ENCODE data around the gene ST14.

GRCh38 chr11:130124096-130124495, 35.5 kb upstream of the ST14 start:
- TF ChIP-seq, protein P1, sequence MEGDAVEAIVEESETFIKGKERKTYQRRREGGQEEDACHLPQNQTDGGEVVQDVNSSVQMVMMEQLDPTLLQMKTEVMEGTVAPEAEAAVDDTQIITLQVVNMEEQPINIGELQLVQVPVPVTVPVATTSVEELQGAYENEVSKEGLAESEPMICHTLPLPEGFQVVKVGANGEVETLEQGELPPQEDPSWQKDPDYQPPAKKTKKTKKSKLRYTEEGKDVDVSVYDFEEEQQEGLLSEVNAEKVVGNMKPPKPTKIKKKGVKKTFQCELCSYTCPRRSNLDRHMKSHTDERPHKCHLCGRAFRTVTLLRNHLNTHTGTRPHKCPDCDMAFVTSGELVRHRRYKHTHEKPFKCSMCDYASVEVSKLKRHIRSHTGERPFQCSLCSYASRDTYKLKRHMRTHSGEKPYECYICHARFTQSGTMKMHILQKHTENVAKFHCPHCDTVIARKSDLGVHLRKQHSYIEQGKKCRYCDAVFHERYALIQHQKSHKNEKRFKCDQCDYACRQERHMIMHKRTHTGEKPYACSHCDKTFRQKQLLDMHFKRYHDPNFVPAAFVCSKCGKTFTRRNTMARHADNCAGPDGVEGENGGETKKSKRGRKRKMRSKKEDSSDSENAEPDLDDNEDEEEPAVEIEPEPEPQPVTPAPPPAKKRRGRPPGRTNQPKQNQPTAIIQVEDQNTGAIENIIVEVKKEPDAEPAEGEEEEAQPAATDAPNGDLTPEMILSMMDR (conservative IDR thresholded peaks at IDR 0.05) = no peak
- TF ChIP-seq ZFX (IDR thresholded peaks at IDR 0.05) = no peak
